Vagina (tissue), 2 donors: Measurements from ENCODE around the gene PIP5K1B. TPM values are rescaled to one million over a fixed set of nuclear protein-coding genes. Genes with fewer than 3 reads are reported as not detected.
A peak's percentile ranks its signal among the peaks of the same experiment; 100 is the strongest.

ENCODE experiments used
- DNase-seq, 2 donors: peaks; one replicate each; pipeline ENCODE4 v3.0.0-alpha.2; 2017; ENCODE audit errors: extremely low spot score in 2 of 2
- H3K27ac ChIP-seq: fragments of 200-600 bp; sonication (generic); one replicate; pipeline ENCODE4 v1.5.1; 2019
- H3K27me3 ChIP-seq: fragments of 200-600 bp; sonication (generic); one replicate; pipeline ENCODE4 v1.5.1; 2019
- H3K36me3 ChIP-seq, 2 donors: fragments of 200-600 bp; sonication (generic); one replicate each; pipeline ENCODE4 v1.5.1; 2017 to 2019
- H3K4me1 ChIP-seq: fragments of 200-600 bp; sonication (generic); one replicate; pipeline ENCODE4 v1.5.1; 2019
- H3K4me3 ChIP-seq, 2 donors: fragments of 200-600 bp; sonication (generic); 1 replicate in 1 of 2; 2 replicates in 1 of 2; pipeline ENCODE4 v1.5.1; 2016 to 2019
- H3K9me3 ChIP-seq: fragments of 200-600 bp; sonication (generic); one replicate; pipeline ENCODE4 v1.5.1; 2019
- POLR2A ChIP-seq, 2 donors: fragments of 450-650 bp; IDR thresholded peaks; one replicate each; pipeline ENCODE4 v1.6.1; 2017; ENCODE audit warnings: antibody characterized with exemption in 2 of 2, mild to moderate bottlenecking in 2 of 2, moderate library complexity in 2 of 2
- POLR2AphosphoS5 ChIP-seq, 2 donors: sonication (generic); formaldehyde crosslinking; IDR thresholded peaks; one replicate each; pipeline ENCODE4 v1.9.0; 2017; ENCODE audit warnings: antibody characterized with exemption in 2 of 2, mild to moderate bottlenecking in 2 of 2, low read depth in 1 of 2; ENCODE audit not compliant: insufficient read depth in 1 of 2
- intact Hi-C: fragments of 100-400 bp; cut with DNase I; formaldehyde crosslinking; loops from one replicate; pipeline ENCODE4 v1.15.1; 2023
- total RNA-seq: library from RNA; depleted of rRNA; stranded (reverse); fragments of >200 nt; gene quantifications from one replicate; pipeline ENCODE4 v1.2.3, GENCODE V29; 2016
- TF ChIP-seq, protein P1 (sequence below), 3 experiments: fragments of 450-650 bp in 2 of 3; fragments of 200-600 bp in 1 of 3; sonication (generic) in 1 of 3; IDR thresholded peaks; one replicate each; pipeline ENCODE4 v1.5.1; 2017 to 2019; ENCODE audit warnings: antibody characterized with exemption in 3 of 3, mild to moderate bottlenecking in 2 of 3, moderate library complexity in 2 of 3

The PIP5K1B gene
- total RNA-seq, 1 donor from 2014 or later: 2.9 TPM

GRCh38 chr9:68705531-68706362 lies 707 bp downstream of the PIP5K1B start:
- Histone ChIP-seq H3K4me3 (peak overlapping the region; percentile 49 to 63), H3K27ac (peak overlapping the region; percentile 47), H3K4me1 (peaks cover 7% of the 10 kb centered on the region), H3K36me3 (no peaks in the 10 kb centered on the region), H3K9me3 (no peaks in the 10 kb centered on the region), H3K27me3 (no peaks in the 10 kb centered on the region)
- TF ChIP-seq, protein P1, sequence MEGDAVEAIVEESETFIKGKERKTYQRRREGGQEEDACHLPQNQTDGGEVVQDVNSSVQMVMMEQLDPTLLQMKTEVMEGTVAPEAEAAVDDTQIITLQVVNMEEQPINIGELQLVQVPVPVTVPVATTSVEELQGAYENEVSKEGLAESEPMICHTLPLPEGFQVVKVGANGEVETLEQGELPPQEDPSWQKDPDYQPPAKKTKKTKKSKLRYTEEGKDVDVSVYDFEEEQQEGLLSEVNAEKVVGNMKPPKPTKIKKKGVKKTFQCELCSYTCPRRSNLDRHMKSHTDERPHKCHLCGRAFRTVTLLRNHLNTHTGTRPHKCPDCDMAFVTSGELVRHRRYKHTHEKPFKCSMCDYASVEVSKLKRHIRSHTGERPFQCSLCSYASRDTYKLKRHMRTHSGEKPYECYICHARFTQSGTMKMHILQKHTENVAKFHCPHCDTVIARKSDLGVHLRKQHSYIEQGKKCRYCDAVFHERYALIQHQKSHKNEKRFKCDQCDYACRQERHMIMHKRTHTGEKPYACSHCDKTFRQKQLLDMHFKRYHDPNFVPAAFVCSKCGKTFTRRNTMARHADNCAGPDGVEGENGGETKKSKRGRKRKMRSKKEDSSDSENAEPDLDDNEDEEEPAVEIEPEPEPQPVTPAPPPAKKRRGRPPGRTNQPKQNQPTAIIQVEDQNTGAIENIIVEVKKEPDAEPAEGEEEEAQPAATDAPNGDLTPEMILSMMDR (IDR thresholded peaks at IDR 0.05): no peak
- TF ChIP-seq POLR2A (IDR thresholded peaks at IDR 0.05): no peak
- no peak for TF ChIP-seq POLR2AphosphoS5 (IDR thresholded peaks at IDR 0.05; ENCODE audit: insufficient read depth in 1 of 2, low read depth in 1 of 2)
- DNase-seq: no peak
- intact Hi-C loops: loop anchor here (2.0 kb wide), 1 partner anchor 49 kb away; no protein-coding TSS in a partner anchor

- DNase-seq: no peak
- no peak overlapping the region for H3K27ac ChIP-seq
- TF ChIP-seq POLR2AphosphoS5 (IDR thresholded peaks at IDR 0.05; ENCODE audit: insufficient read depth in 1 of 2, low read depth in 1 of 2) (no peak), POLR2A (IDR thresholded peaks at IDR 0.05) (no peak)
- TF ChIP-seq, protein P1 (IDR thresholded peaks at IDR 0.05): no peak
- peak overlapping the region; percentile 49 to 63 for H3K4me3 ChIP-seq
- no peaks in the 10 kb centered on the region for H3K36me3 ChIP-seq
- H3K4me1 ChIP-seq: peaks cover 7% of the 10 kb centered on the region
- no peaks in the 10 kb centered on the region for H3K27me3 ChIP-seq
- intact Hi-C loops: loop anchor here (2.0 kb wide), 1 partner anchor 48 kb away; no protein-coding TSS in a partner anchor
- no peaks in the 10 kb centered on the region for H3K9me3 ChIP-seq
These were observed 1.5 kb downstream of the PIP5K1B start for GRCh38 chr9:68706363-68707201.

DNA sequence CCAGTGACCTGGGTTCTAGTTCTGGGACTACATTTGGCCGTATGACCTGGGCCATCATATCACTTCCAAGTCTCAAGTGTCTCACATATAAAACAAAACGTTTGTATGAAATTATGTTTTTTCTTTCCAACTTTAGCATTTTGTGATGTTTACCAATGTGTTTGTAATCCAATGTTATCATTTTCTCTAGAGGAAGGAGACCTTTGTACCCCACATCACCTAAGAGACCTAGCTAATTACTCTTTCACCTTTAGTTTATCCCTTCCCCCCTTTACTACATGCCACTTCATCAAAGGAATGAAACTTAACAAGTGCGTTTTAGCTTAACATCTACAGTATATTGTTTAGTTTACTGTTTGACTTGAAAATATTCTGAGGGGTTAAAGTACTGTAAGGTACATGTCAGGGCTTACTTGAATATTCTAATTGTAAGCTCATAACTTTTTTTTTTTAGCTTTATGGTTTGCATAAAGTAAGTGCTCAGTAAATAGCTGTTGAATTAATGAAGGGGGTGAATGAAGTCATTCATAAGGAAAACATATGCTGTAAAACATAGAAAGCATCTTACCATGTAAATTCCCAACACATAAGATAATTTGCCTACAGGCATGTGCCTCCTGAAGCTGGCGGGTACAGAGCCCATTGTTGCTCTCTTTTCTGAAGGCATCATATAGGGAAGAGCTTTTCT lies 2.9 kb downstream of the PIP5K1B start:
- no peak for DNase-seq
- H3K36me3 ChIP-seq: no peaks in the 10 kb centered on the region
- H3K4me3 ChIP-seq: no peak overlapping the region
- intact Hi-C loops: loop anchor here (2.0 kb wide), 1 partner anchor 47 kb away; no protein-coding TSS in a partner anchor
- H3K9me3 ChIP-seq: no peaks in the 10 kb centered on the region
- TF ChIP-seq POLR2AphosphoS5 (IDR thresholded peaks at IDR 0.05; ENCODE audit: insufficient read depth in 1 of 2, low read depth in 1 of 2): no peak
- TF ChIP-seq, protein P1 (IDR thresholded peaks at IDR 0.05): no peak
- no peak for TF ChIP-seq POLR2A (IDR thresholded peaks at IDR 0.05)
- no peaks in the 10 kb centered on the region for H3K27me3 ChIP-seq
- H3K4me1 ChIP-seq: peaks cover 7% of the 10 kb centered on the region
- no peak overlapping the region for H3K27ac ChIP-seq

GRCh38 chr9:68708513-68708912 lies 3.5 kb downstream of the PIP5K1B start:
- H3K9me3 ChIP-seq: no peaks in the 10 kb centered on the region
- peaks cover 7% of the 10 kb centered on the region for H3K4me1 ChIP-seq
- H3K27ac ChIP-seq: no peak overlapping the region
- no peak overlapping the region for H3K4me3 ChIP-seq
- no peak for DNase-seq
- intact Hi-C loops: no loop called here
- TF ChIP-seq, protein P1 (IDR thresholded peaks at IDR 0.05): no peak
- TF ChIP-seq POLR2A (IDR thresholded peaks at IDR 0.05): no peak
- TF ChIP-seq POLR2AphosphoS5 (IDR thresholded peaks at IDR 0.05; ENCODE audit: insufficient read depth in 1 of 2, low read depth in 1 of 2): no peak
- no peaks in the 10 kb centered on the region for H3K36me3 ChIP-seq
- H3K27me3 ChIP-seq: no peaks in the 10 kb centered on the region
